H1 (cell line): ENCODE data around the gene NAA16.

ENCODE experiments used
- CBX5 ChIP-seq: fragments of 300-800, 300-1000 bp; sonication (generic); IDR thresholded peaks from 2 replicates; pipeline ENCODE4 v1.7.1; 2016; ENCODE audit warnings: antibody characterized with exemption, low read length, low read depth
- CHD2 ChIP-seq: IDR thresholded peaks from 2 replicates; pipeline ENCODE4 v1.6.1; 2012; ENCODE audit warnings: low read length, improper control_type of control experiment
- EP300 ChIP-seq, 2 experiments: IDR thresholded peaks; 1 replicate in 1 of 2; 2 replicates in 1 of 2; pipeline ENCODE4 v1.6.1; 2011 to 2012; ENCODE audit warnings: low read depth in 2 of 2, low read length in 2 of 2, mild to moderate bottlenecking in 2 of 2, borderline replicate concordance in 1 of 2, inconsistent platforms in 1 of 2, moderate library complexity in 1 of 2
- EZH2 ChIP-seq: fragments of 200-600 bp; sonication (generic); IDR thresholded peaks from 2 replicates; pipeline ENCODE4 v1.7.1; 2012; ENCODE audit warnings: low read depth, mild to moderate bottlenecking, moderate library complexity, low read length, inconsistent platforms; ENCODE audit not compliant: severe bottlenecking
- POLR2A ChIP-seq, 2 experiments: IDR thresholded peaks; 1 replicate in 1 of 2; 2 replicates in 1 of 2; pipeline ENCODE4 v1.6.1; 2011; ENCODE audit warnings: low read depth in 2 of 2, low read length in 2 of 2, mild to moderate bottlenecking in 2 of 2; ENCODE audit errors: control extremely low read depth in 1 of 2
- POLR2AphosphoS5 ChIP-seq: IDR thresholded peaks from 2 replicates; pipeline ENCODE4 v1.6.1; 2011; ENCODE audit warnings: low read depth, low read length
- RFX5 ChIP-seq: IDR thresholded peaks from 2 replicates; pipeline ENCODE4 v1.6.1; 2011; ENCODE audit warnings: low read depth, low read length, improper control_type of control experiment, borderline replicate concordance
- SIN3A ChIP-seq, 2 experiments: IDR thresholded peaks in 1 of 2; conservative IDR thresholded peaks in 1 of 2; 2 replicates each; pipeline ENCODE4 v1.6.1; 2011 to 2012; ENCODE audit warnings: low read length in 2 of 2, improper control_type of control experiment in 1 of 2, low read depth in 1 of 2, mild to moderate bottlenecking in 1 of 2
- SP2 ChIP-seq: IDR thresholded peaks from 2 replicates; pipeline ENCODE4 v1.6.1; 2012; ENCODE audit warnings: mild to moderate bottlenecking, low read length, inconsistent platforms
- TEAD4 ChIP-seq: IDR thresholded peaks from 2 replicates; pipeline ENCODE4 v1.6.1; 2012; ENCODE audit warnings: low read depth, low read length, inconsistent platforms, mixed read lengths
- TF ChIP-seq, protein P1 (sequence below), 3 experiments: IDR thresholded peaks; 1 replicate in 2 of 3; 2 replicates in 1 of 3; pipeline versions ENCODE4 v1.5.1 to v1.6.1; 2011; ENCODE audit warnings: low read length in 3 of 3, mild to moderate bottlenecking in 3 of 3, inconsistent platforms in 2 of 3, low read depth in 1 of 3, moderate library complexity in 1 of 3; ENCODE audit not compliant: insufficient read depth in 1 of 3; ENCODE audit errors: control extremely low read depth in 1 of 3

GRCh38 chr13:41317243-41317642 lies 6.2 kb downstream of the NAA16 start:
- TF ChIP-seq POLR2AphosphoS5 = no peak
- TF ChIP-seq, protein P1, sequence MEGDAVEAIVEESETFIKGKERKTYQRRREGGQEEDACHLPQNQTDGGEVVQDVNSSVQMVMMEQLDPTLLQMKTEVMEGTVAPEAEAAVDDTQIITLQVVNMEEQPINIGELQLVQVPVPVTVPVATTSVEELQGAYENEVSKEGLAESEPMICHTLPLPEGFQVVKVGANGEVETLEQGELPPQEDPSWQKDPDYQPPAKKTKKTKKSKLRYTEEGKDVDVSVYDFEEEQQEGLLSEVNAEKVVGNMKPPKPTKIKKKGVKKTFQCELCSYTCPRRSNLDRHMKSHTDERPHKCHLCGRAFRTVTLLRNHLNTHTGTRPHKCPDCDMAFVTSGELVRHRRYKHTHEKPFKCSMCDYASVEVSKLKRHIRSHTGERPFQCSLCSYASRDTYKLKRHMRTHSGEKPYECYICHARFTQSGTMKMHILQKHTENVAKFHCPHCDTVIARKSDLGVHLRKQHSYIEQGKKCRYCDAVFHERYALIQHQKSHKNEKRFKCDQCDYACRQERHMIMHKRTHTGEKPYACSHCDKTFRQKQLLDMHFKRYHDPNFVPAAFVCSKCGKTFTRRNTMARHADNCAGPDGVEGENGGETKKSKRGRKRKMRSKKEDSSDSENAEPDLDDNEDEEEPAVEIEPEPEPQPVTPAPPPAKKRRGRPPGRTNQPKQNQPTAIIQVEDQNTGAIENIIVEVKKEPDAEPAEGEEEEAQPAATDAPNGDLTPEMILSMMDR (IDR thresholded peaks at IDR 0.05; ENCODE audit: control extremely low read depth in 1 of 3, insufficient read depth in 1 of 3, low read depth in 1 of 3, low read length in 3 of 3) = no peak
- no peak for TF ChIP-seq POLR2A (IDR thresholded peaks at IDR 0.05; ENCODE audit: control extremely low read depth in 1 of 2, low read depth in 2 of 2, low read length in 2 of 2)
- no peak for TF ChIP-seq CHD2
- TF ChIP-seq EP300 (IDR thresholded peaks at IDR 0.05; ENCODE audit: borderline replicate concordance in 1 of 2, low read depth in 2 of 2, low read length in 2 of 2) = no peak
- TF ChIP-seq EZH2 = no peak
- TF ChIP-seq TEAD4 = no peak
- no peak for TF ChIP-seq SIN3A (conservative IDR thresholded peaks at IDR 0.05 in 1 of 2, IDR thresholded peaks at IDR 0.05 in 1 of 2; ENCODE audit: low read depth in 1 of 2, low read length in 2 of 2)
- TF ChIP-seq SP2 = no peak
- no peak for TF ChIP-seq CBX5
- no peak for TF ChIP-seq RFX5
